GM12874 (cell line): ENCODE measurements around the gene JARID2.

Experiments used
- CTCF ChIP-seq: IDR thresholded peaks from 2 replicates; pipeline ENCODE4 v1.5.1; 2011; ENCODE audit warnings: low read depth, mild to moderate bottlenecking, control low read depth, low read length, moderate library complexity; ENCODE audit not compliant: insufficient read depth

The JARID2 gene

DNA sequence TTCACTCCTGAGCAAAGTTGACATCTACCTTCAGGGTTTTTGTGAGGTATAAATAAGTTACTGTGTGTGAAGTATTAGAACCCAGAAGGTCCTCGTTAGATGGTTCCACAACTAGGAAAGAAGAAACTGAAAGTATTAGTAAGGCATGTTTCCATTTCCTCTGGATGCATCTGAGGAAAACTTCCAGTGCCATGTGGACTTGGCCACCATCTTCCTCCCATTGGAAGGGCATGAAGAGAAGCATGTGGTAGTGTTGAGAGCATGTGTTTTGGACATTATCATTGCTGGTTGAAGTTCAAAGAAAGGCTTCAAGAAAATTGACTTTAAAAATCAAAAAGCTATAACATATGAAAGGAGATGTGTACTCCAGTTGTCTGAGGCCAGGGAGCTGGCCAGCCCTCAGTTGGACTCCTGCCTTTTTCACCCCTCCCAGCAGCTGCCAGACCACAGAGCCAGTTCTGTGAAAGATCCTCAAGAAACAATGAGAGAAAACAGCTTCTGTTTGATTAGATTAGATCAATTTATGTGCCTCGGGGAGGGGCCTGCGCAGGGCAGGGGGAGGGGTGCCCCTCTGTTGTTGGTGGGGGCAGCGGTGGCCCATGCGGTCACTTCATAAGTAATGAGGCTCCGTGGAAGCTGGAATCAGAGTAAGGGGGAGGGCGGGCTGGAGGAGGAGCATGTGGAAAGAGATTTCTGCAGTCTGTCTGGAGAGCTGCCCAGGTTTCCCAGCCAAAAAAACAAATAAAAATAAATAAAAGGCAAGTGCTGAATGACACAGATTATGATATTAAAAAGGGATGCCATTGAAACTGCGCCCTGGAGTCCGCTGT is 154.0 kb downstream of the JARID2 start:
- no peak for TF ChIP-seq CTCF

- TF ChIP-seq CTCF, result no peak
These were observed 154.7 kb downstream of the JARID2 start for GRCh38 chr6:15400572-15401004.

DNA sequence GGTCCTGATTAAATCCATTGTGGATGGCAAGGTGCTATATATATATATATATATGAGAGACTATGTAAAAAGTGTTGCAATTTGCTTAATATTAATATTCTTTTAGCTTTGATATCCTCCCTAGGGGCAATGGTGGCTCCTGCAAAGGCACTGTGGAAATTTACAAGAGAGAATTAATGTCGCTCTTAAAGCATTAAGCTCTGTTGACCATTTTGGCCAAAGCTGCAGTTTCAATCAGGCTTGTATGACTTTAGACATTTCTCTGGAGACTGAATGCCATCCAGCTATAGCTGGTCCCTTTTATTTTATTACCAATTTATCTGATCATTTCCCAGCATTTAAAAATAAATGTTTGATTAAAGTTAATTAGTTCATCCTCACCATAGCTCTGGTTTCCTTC is 155.3 kb downstream of the JARID2 start:
- no peak for TF ChIP-seq CTCF

GRCh38 chr6:15401769-15402250 is 155.9 kb downstream of the JARID2 start:
- no peak for TF ChIP-seq CTCF

GRCh38 chr6:15402406-15403045 is 156.7 kb downstream of the JARID2 start:
- no peak for TF ChIP-seq CTCF

DNA sequence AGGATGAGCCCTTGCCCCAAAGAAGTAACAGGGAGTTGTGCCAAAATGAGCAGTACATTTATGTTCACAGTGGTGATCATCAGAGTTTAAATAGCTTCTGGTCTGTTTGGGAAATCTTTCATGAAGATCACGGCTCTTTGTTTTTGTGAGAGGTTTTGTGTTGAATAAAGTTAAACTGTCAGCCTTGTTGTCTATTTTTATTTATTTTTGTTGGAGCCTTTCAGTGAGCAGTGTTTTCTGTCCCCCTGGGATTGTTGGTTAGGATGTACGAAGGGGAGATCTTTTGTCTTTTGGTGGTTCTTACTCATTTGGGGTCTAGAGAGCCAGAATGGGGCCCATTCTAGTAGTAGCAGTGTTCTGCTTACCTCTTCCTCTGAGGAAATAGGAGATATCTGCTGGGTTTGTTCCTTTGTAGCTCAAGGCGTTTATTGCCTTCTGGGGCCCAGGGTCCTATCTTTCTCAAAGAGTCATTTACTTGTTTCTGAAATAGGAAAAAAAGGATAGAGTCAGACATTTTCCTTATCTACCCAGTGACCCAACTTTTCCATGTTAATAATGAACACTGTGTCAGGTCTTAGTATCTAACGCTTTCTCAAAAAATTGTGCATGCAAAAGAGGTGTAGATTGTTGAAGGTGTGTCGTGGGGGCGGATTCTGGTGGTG is 157.4 kb downstream of the JARID2 start:
- TF ChIP-seq CTCF, result no peak

GRCh38 chr6:15404685-15404980 is 158.8 kb downstream of the JARID2 start:
- no peak for TF ChIP-seq CTCF
